GM12891 (cell line): ENCODE data around the gene NAALADL2.

Source experiments
- POLR2A ChIP-seq: IDR thresholded peaks from 2 replicates; pipeline ENCODE4 v1.6.1; 2011; ENCODE audit warnings: low read depth, low read length, control low read depth
- POLR2AphosphoS5 ChIP-seq: IDR thresholded peaks from 2 replicates; pipeline ENCODE4 v1.6.1; 2011; ENCODE audit warnings: low read depth, low read length, control low read depth
- POU2F2 ChIP-seq: IDR thresholded peaks from 2 replicates; pipeline ENCODE4 v1.6.1; 2011; ENCODE audit warnings: low read depth, mild to moderate bottlenecking, control low read depth, low read length, moderate library complexity

DNA sequence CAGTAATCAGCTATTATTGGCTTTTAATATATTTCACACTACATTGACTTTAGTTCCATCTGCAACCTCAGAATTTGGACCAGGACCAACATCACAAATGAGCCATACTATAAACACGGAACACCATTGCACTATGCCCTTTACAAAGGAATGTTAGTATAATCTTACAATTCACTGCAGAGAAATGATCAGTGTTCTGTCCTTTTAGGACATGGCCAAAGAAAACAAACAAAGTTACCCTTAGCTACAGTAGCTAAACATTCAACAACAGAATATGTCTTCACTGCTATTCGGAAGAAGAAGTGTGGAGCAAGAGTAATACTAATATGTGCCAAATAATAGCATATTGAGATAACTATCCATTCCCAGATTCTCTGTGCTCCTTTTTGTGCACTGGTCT is 90.4 kb downstream of the NAALADL2 start:
- TF ChIP-seq POLR2A = no peak
- TF ChIP-seq POLR2AphosphoS5 = no peak
- no peak for TF ChIP-seq POU2F2
